Keratinocyte (primary cell): ENCODE results near the gene VN1R2. TPM values are rescaled to one million over a fixed set of nuclear protein-coding genes. Genes with fewer than 3 reads are reported as not detected.
A peak's percentile ranks its signal among the peaks of the same experiment; 100 is the strongest.
"Not testable (repeated sequence)": the region's sequence is repeated elsewhere in the genome, so short reads cannot be mapped to it uniquely, and the experiment has no call there.

Experiments
- DNase-seq: peaks from one replicate; pipeline ENCODE4 v3.0.0-alpha.2; 2011; ENCODE audit warnings: low read depth, missing footprints, low spot score
- FAIRE-seq: peaks from 2 replicates; lab custom pipeline; 2011; peaks lifted over from hg19 to GRCh38; lab: Jason Lieb, UNC
- H2AFZ ChIP-seq: 2 replicates; pipeline ENCODE4 v1.6.0; 2012; ENCODE audit warnings: low read length, control low read depth, inconsistent platforms; ENCODE audit not compliant: control insufficient read depth
- H3K27ac ChIP-seq: 2 replicates; pipeline ENCODE4 v1.5.1; 2011; ENCODE audit warnings: low read length; ENCODE audit not compliant: control insufficient read depth, insufficient read depth
- H3K27me3 ChIP-seq: 3 replicates; pipeline ENCODE4 v1.6.0; 2011; ENCODE audit warnings: low read length; ENCODE audit not compliant: control insufficient read depth, insufficient read depth; ENCODE audit errors: extremely low read depth
- H3K36me3 ChIP-seq, 2 experiments: 2 replicates in 1 of 2; 3 replicates in 1 of 2; pipeline ENCODE4 v1.5.1; 2011; ENCODE audit warnings: low read length in 2 of 2, mild to moderate bottlenecking in 1 of 2; ENCODE audit not compliant: control insufficient read depth in 2 of 2, insufficient read depth in 2 of 2; ENCODE audit errors: extremely low read depth in 1 of 2
- H3K4me1 ChIP-seq: 3 replicates; pipeline ENCODE4 v1.5.1; 2011; ENCODE audit warnings: low read length; ENCODE audit not compliant: control insufficient read depth, insufficient read depth; ENCODE audit errors: extremely low read depth
- H3K4me2 ChIP-seq: 3 replicates; pipeline ENCODE4 v1.6.0; 2011; ENCODE audit warnings: low read depth, low read length; ENCODE audit not compliant: control insufficient read depth, insufficient read depth; ENCODE audit errors: extremely low read depth
- H3K4me3 ChIP-seq, 3 experiments: fragments of 200-600 bp in 1 of 3; sonication (generic) in 1 of 3; 2 replicates in 2 of 3; 3 replicates in 1 of 3; pipeline ENCODE4 v1.5.1; 2011 to 2016; ENCODE audit warnings: low read length in 3 of 3, mild to moderate bottlenecking in 3 of 3, control low read depth in 2 of 3, inconsistent platforms in 1 of 3, low read depth in 1 of 3, mixed read lengths in 1 of 3, mixed run types in 1 of 3, moderate library complexity in 1 of 3; ENCODE audit not compliant: control insufficient read depth in 2 of 3, insufficient read depth in 2 of 3; ENCODE audit errors: extremely low read depth in 1 of 3
- H3K79me2 ChIP-seq: 2 replicates; pipeline ENCODE4 v1.6.0; 2012; ENCODE audit warnings: low read length; ENCODE audit not compliant: control insufficient read depth, insufficient read depth
- H3K9ac ChIP-seq: 3 replicates; pipeline ENCODE4 v1.6.0; 2011; ENCODE audit warnings: low read length; ENCODE audit not compliant: control insufficient read depth, insufficient read depth; ENCODE audit errors: extremely low read depth
- H3K9me1 ChIP-seq: 3 replicates; pipeline ENCODE4 v1.6.0; 2011; ENCODE audit warnings: low read length; ENCODE audit not compliant: control insufficient read depth, insufficient read depth; ENCODE audit errors: extremely low read depth
- H3K9me3 ChIP-seq: 2 replicates; pipeline ENCODE4 v1.5.1; 2012; ENCODE audit warnings: low read depth, low read length; ENCODE audit not compliant: control insufficient read depth
- H4K20me1 ChIP-seq: 3 replicates; pipeline ENCODE4 v1.6.0; 2011; ENCODE audit warnings: low read length; ENCODE audit not compliant: control insufficient read depth, insufficient read depth; ENCODE audit errors: extremely low read depth
- CTCF ChIP-seq, 3 experiments: IDR thresholded peaks in 1 of 3; conservative IDR thresholded peaks in 1 of 3; optimal IDR thresholded peaks in 1 of 3; 2 replicates in 2 of 3; 3 replicates in 1 of 3; pipeline versions ENCODE3 to v1.5.1; 2011; ENCODE audit warnings: low read length in 3 of 3, mild to moderate bottlenecking in 3 of 3, moderate library complexity in 2 of 3, control low read depth in 1 of 3, inconsistent platforms in 1 of 3; ENCODE audit not compliant: insufficient read depth in 2 of 3; ENCODE audit errors: extremely low read depth in 1 of 3
- EZH2 ChIP-seq: IDR thresholded peaks from one replicate; pipeline ENCODE4 v1.6.1; 2012; ENCODE audit warnings: inconsistent platforms, mild to moderate bottlenecking, low read length, moderate library complexity
- dilution Hi-C: fragments of 300-500 bp; cut with MboI; formaldehyde crosslinking; loops from one replicate; pipeline ENCODE4 v1.7.0; 2020; ENCODE audit warnings: low sequenced_read_pairs; ENCODE audit not compliant: extremely low pct_ligation_motif_present
- polyA plus RNA-seq, 5 experiments: library from polyadenylated mRNA; depleted of rRNA in 3 of 5; stranded (reverse) in 3 of 5; stranded (forward) in 1 of 5; unstranded in 1 of 5; fragments of >200 nt; gene quantifications; 1 replicate in 1 of 5; 2 replicates in 3 of 5; 3 replicates in 1 of 5; pipeline versions ENCODE4 v1.2.1 to v1.2.3, GENCODE V29; 2011 to 2012; ENCODE audit warnings: missing spikeins in 2 of 5, low read depth in 1 of 5, low replicate concordance in 1 of 5

Gene VN1R2
- polyA plus RNA-seq, 1 donor (not counting 4 experiments of a cell fraction or from before 2014, with no cell fraction given) = not detected

GRCh38 chr19:53294786-53295441 is 36.8 kb downstream of the VN1R2 start:
- H3K9me3 ChIP-seq = peaks cover 10% of the 10 kb centered on the region

GRCh38 chr19:53301341-53301740 is 43.2 kb downstream of the VN1R2 start:
- H4K20me1 ChIP-seq, H3K9me3 ChIP-seq, H2AFZ ChIP-seq, H3K36me3 ChIP-seq, H3K4me3 ChIP-seq, H3K27ac ChIP-seq, dilution Hi-C loops, H3K27me3 ChIP-seq, FAIRE-seq, DNase-seq, H3K4me1 ChIP-seq, H3K9ac ChIP-seq, H3K4me2 ChIP-seq, H3K79me2 ChIP-seq, H3K9me1 ChIP-seq: not testable (repeated sequence)

More at GRCh38 chr19:53294786-53295441, 36.8 kb downstream of the VN1R2 start:
- H4K20me1 ChIP-seq = no peaks in the 10 kb centered on the region
- no peak overlapping the region for H2AFZ ChIP-seq
- H3K79me2 ChIP-seq = no peaks in the 10 kb centered on the region
- H3K4me1 ChIP-seq = no peaks in the 10 kb centered on the region
- H3K4me2 ChIP-seq = no peak overlapping the region
- H3K27ac ChIP-seq = no peak overlapping the region
- no peaks in the 10 kb centered on the region for H3K9me1 ChIP-seq
- no peak overlapping the region for H3K9ac ChIP-seq
- DNase-seq = no peak
- TF ChIP-seq EZH2 = no peak
- no peak for TF ChIP-seq CTCF (optimal IDR thresholded peaks at IDR 0.05 in 1 of 3, IDR thresholded peaks at IDR 0.05 in 1 of 3, conservative IDR thresholded peaks at IDR 0.05 in 1 of 3; ENCODE audit: extremely low read depth in 1 of 3, insufficient read depth in 2 of 3, low read length in 3 of 3)
- no peaks in the 10 kb centered on the region for H3K36me3 ChIP-seq
- dilution Hi-C loops = no loop called here
- no peak for FAIRE-seq
- H3K4me3 ChIP-seq = no peak overlapping the region
- no peaks in the 10 kb centered on the region for H3K27me3 ChIP-seq

GRCh38 chr19:53308339-53308811 is 50.3 kb downstream of the VN1R2 start:
- no peaks in the 10 kb centered on the region for H4K20me1 ChIP-seq
- H3K36me3 ChIP-seq = no peaks in the 10 kb centered on the region
- no peak overlapping the region for H3K4me2 ChIP-seq
- H3K79me2 ChIP-seq = no peaks in the 10 kb centered on the region
- H3K27me3 ChIP-seq = no peaks in the 10 kb centered on the region
- DNase-seq (no peak), FAIRE-seq (no peak)
- no peak overlapping the region for H3K4me3 ChIP-seq
- H2AFZ ChIP-seq = no peak overlapping the region
- no peaks in the 10 kb centered on the region for H3K9me1 ChIP-seq
- H3K27ac ChIP-seq = no peak overlapping the region
- H3K4me1 ChIP-seq = no peaks in the 10 kb centered on the region
- no peak overlapping the region for H3K9ac ChIP-seq
- TF ChIP-seq EZH2 (no peak), CTCF (optimal IDR thresholded peaks at IDR 0.05 in 1 of 3, IDR thresholded peaks at IDR 0.05 in 1 of 3, conservative IDR thresholded peaks at IDR 0.05 in 1 of 3; ENCODE audit: extremely low read depth in 1 of 3, insufficient read depth in 2 of 3, low read length in 3 of 3) (peak in 2 of 3 experiments; percentile 21 to 61)
- dilution Hi-C loops = no loop called here
- H3K9me3 ChIP-seq = peaks cover 5% of the 10 kb centered on the region
